Thoracic aorta (tissue), 2 donors: ENCODE results near the gene GPRC6A. TPM values are rescaled to one million over a fixed set of nuclear protein-coding genes. Genes with fewer than 3 reads are reported as not detected.

ENCODE experiments used
- ATAC-seq: fragments of 150-250 bp; one replicate; pipeline ENCODE4 v1.8.0; 2017; ENCODE audit warnings: low read depth; ENCODE audit not compliant: insufficient number of reproducible peaks, low FRiP score
- DNase-seq: peaks from one replicate; pipeline ENCODE4 v3.0.0-alpha.2; 2020; ENCODE audit warnings: low spot score
- H3K27ac ChIP-seq, 2 donors: fragments of 200-600 bp; sonication (generic); 1 replicate in 1 of 2; 2 replicates in 1 of 2; pipeline ENCODE4 v1.5.1; 2016; ENCODE audit warnings: mild to moderate bottlenecking in 2 of 2, moderate library complexity in 2 of 2
- H3K27me3 ChIP-seq: fragments of 200-600 bp; sonication (generic); replicated peaks from 2 replicates; pipeline ENCODE4 v1.6.0; 2016; ENCODE audit warnings: mild to moderate bottlenecking; ENCODE audit not compliant: insufficient read depth
- H3K36me3 ChIP-seq: fragments of 200-600 bp; sonication (generic); one replicate; pipeline ENCODE4 v1.5.1; 2016
- H3K4me1 ChIP-seq, 2 donors: fragments of 200-600 bp; sonication (generic); 1 replicate in 1 of 2; 2 replicates in 1 of 2; pipeline versions ENCODE4 v1.5.1 to v1.6.0; 2016; ENCODE audit warnings: low read depth in 2 of 2, mild to moderate bottlenecking in 1 of 2; ENCODE audit not compliant: control insufficient read depth in 1 of 2
- H3K4me3 ChIP-seq: fragments of 200-600 bp; sonication (generic); 2 replicates; pipeline ENCODE4 v1.5.1; 2016; ENCODE audit warnings: mild to moderate bottlenecking
- H3K9me3 ChIP-seq: fragments of 200-600 bp; sonication (generic); 2 replicates; pipeline ENCODE4 v1.5.1; 2016
- CTCF ChIP-seq: fragments of 200-600 bp; sonication (generic); IDR thresholded peaks from one replicate; pipeline ENCODE4 v1.5.1; 2019; ENCODE audit warnings: antibody characterized with exemption
- total RNA-seq, 2 donors: library from RNA; depleted of rRNA; stranded (reverse); fragments of >200 nt; gene quantifications; one replicate each; pipeline versions ENCODE4 v1.1.0 to v1.2.3, GENCODE V29; 2016

GPRC6A gene
- total RNA-seq, result not detected

- H3K4me1 ChIP-seq, result no peaks in the 10 kb centered on the region
- no peak within 1 kb of the TSS for H3K4me3 ChIP-seq
- H3K9me3 ChIP-seq, result no peaks in the 10 kb centered on the region
- DNase-seq (no peak), ATAC-seq (no peak)
- no peaks in the 10 kb centered on the region for H3K36me3 ChIP-seq
- no peak within 1 kb of the TSS for H3K27ac ChIP-seq
- no peak for TF ChIP-seq CTCF
- H3K27me3 ChIP-seq, result no peaks in the 10 kb centered on the region
These were observed at the start of gene GPRC6A for GRCh38 chr6:116828983-116829382. TSS of gene GPRC6A (minus strand) at chr6:116829083. CDS start at chr6:116829013, 70 bp downstream.

- H3K4me3 ChIP-seq, result no peak overlapping the region
These were observed 48.9 kb upstream of the GPRC6A start for GRCh38 chr6:116877743-116878142.

GRCh38 chr6:116876635-116877611 lies 48.0 kb upstream of the GPRC6A start, which contains the start of gene RFX6:
TSS of gene RFX6 (plus strand) at chr6:116877242. CDS start at chr6:116877276, 34 bp downstream.
- ATAC-seq (no peak), DNase-seq (no peak)
- Histone ChIP-seq H3K4me1 (no peaks in the 10 kb centered on the region), H3K27ac (no peak within 1 kb of the TSS), H3K4me3 (peak within 1 kb of the TSS; percentile 47), H3K9me3 (no peaks in the 10 kb centered on the region), H3K27me3 (no peaks in the 10 kb centered on the region), H3K36me3 (no peaks in the 10 kb centered on the region)
- no peak for TF ChIP-seq CTCF

More at GRCh38 chr6:116877743-116878142, 48.9 kb upstream of the GPRC6A start:
- DNase-seq, result no peak
- TF ChIP-seq CTCF, result no peak
- Histone ChIP-seq H3K27ac (no peak overlapping the region), H3K36me3 (no peaks in the 10 kb centered on the region), H3K4me1 (no peaks in the 10 kb centered on the region), H3K9me3 (no peaks in the 10 kb centered on the region), H3K27me3 (no peaks in the 10 kb centered on the region)
- no peak for ATAC-seq

GRCh38 chr6:116876107-116876506 lies 47.2 kb upstream of the GPRC6A start:
- TF ChIP-seq CTCF, result no peak
- Histone ChIP-seq H3K4me3 (peak overlapping the region; percentile 47), H3K36me3 (no peaks in the 10 kb centered on the region), H3K27me3 (no peaks in the 10 kb centered on the region), H3K27ac (no peak overlapping the region), H3K9me3 (no peaks in the 10 kb centered on the region), H3K4me1 (no peaks in the 10 kb centered on the region)
- no peak for ATAC-seq
- no peak for DNase-seq

GRCh38 chr6:116872771-116873170 lies 43.9 kb upstream of the GPRC6A start:
- H3K4me1 ChIP-seq, result no peaks in the 10 kb centered on the region
- DNase-seq, result no peak
- H3K9me3 ChIP-seq, result no peaks in the 10 kb centered on the region
- no peaks in the 10 kb centered on the region for H3K27me3 ChIP-seq
- H3K4me3 ChIP-seq, result no peak overlapping the region
- ATAC-seq, result no peak
- H3K27ac ChIP-seq, result no peak overlapping the region
- no peak for TF ChIP-seq CTCF
- H3K36me3 ChIP-seq, result no peaks in the 10 kb centered on the region
